IPS DF 6.9 (cell line): ENCODE measurements around the gene CD209.
"Not testable (repeated sequence)": the region's sequence is repeated elsewhere in the genome, so short reads cannot be mapped to it uniquely, and the experiment has no call there.

Source experiments
- DNase-seq: peaks from one replicate; pipeline ENCODE4 v3.0.0-alpha.2; 2013; ENCODE audit warnings: low read depth, low spot score
- H3K27ac ChIP-seq: one replicate; pipeline ENCODE4 v1.5.1; 2013; ENCODE audit warnings: low read length, control low read depth
- H3K27me3 ChIP-seq: 2 replicates; pipeline ENCODE4 v1.6.1; 2013; ENCODE audit warnings: mild to moderate bottlenecking, low read length; ENCODE audit not compliant: control insufficient read depth, insufficient read depth
- H3K36me3 ChIP-seq: 2 replicates; pipeline ENCODE4 v1.6.1; 2013; ENCODE audit warnings: low read length; ENCODE audit not compliant: control insufficient read depth, insufficient read depth
- H3K4me1 ChIP-seq: 2 replicates; pipeline ENCODE4 v1.6.1; 2013; ENCODE audit warnings: low read length; ENCODE audit not compliant: control insufficient read depth, insufficient read depth
- H3K4me3 ChIP-seq: 2 replicates; pipeline ENCODE4 v1.5.1; 2013; ENCODE audit warnings: mild to moderate bottlenecking, low read length
- H3K9me3 ChIP-seq: 2 replicates; pipeline ENCODE4 v1.6.1; 2013; ENCODE audit warnings: low read length, inconsistent platforms; ENCODE audit not compliant: control insufficient read depth, insufficient read depth
- WGBS: extraction: QIAGEN DNeasy Blood & Tissue Kit; methylation state at CpG from one replicate; pipeline ENCODE4 v1.1.7; 2013; ENCODE audit warnings: mixed read lengths, missing lambda C conversion rate; ENCODE audit not compliant: insufficient read length, insufficient coverage; 5-methylcytosine and 5-hydroxymethylcytosine counted together

Gene CD209

GRCh38 chr19:7751157-7751783 is 3.9 kb upstream of the CD209 start:
- Histone ChIP-seq H3K27ac (no peak overlapping the region), H3K9me3 (no peaks in the 10 kb centered on the region), H3K36me3 (no peaks in the 10 kb centered on the region), H3K4me3 (no peak overlapping the region), H3K4me1 (peaks cover 3% of the 10 kb centered on the region; the same call in 1 of the 2 replicates), H3K27me3 (no peaks in the 10 kb centered on the region)
- WGBS: no CpG with 5 or more reads among the region's 12 CpGs
- no peak for DNase-seq

DNA sequence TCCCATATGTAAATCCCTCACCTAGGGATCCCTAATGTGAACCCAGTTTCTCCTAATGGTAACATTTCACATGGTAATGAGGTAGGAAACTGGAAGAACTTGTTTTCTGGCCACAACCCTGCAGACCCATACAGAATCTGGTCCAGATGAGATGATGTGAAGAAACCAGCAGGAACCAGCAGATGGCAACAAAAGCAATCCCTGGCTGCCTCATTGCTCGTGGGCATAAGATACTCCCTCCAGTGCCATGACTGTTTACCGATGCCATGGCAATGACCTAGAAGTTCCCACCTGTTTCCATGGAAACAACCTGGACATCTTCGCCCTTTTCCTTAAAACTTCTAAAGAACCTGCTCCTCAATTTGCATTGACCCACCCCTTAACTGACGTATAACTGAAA is 1.4 kb upstream of the CD209 start:
- Histone ChIP-seq H3K27me3 (no peaks in the 10 kb centered on the region), H3K36me3 (no peaks in the 10 kb centered on the region), H3K27ac (no peak overlapping the region), H3K4me1 (peaks cover 3% of the 10 kb centered on the region; the same call in 1 of the 2 replicates), H3K4me3 (no peak overlapping the region), H3K9me3 (no peaks in the 10 kb centered on the region)
- no CpG with 5 or more reads among the region's 4 CpGs for WGBS
- DNase-seq: peak; percentile 90

DNA sequence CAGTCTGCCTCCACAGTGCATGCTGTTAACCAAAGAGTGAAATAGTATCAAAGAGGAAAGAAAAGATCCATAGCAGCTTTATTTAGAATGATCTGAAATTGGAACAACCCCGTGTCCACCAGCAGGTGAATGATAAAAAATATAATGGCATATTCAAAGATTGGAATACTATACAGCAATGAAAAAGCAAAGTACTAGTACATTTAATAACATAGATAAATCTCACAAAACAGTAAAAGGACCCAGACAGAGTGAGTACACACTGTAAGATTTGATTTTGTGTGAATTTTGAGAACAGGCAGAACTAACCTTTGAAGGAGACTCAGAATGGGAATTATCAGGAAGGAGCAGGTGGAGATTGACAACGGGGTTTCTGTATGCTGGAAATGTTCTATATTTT is 837 bp upstream of the CD209 start:
- peaks cover 3% of the 10 kb centered on the region; the same call in 1 of the 2 replicates for H3K4me1 ChIP-seq
- no peaks in the 10 kb centered on the region for H3K9me3 ChIP-seq
- DNase-seq: no peak
- WGBS: no CpG with 5 or more reads among the region's 2 CpGs
- H3K4me3 ChIP-seq: no peak overlapping the region
- no peaks in the 10 kb centered on the region for H3K36me3 ChIP-seq
- H3K27ac ChIP-seq: no peak overlapping the region
- no peaks in the 10 kb centered on the region for H3K27me3 ChIP-seq

DNA sequence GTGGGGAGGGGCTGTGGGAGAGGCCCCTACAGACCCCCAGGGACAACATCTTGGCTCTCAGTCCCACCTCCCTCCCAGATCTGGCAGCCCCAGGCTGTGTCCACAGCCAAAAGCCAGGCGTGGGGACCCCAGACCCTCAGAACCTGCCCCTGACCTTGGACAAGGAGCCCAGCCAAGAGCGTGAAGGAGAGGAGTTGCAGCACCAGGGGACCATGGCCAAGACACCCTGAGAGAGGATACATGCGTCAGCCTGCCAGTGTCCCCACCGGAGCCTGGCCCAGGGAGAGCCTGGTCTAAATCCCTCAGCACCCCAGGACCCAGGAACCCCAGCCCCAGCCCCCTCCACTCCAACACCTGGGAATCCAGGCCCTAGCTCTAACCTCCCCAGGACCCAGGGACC is 1.0 kb downstream of the CD209 start:
- H3K9me3 ChIP-seq, H3K27ac ChIP-seq, H3K27me3 ChIP-seq, H3K4me1 ChIP-seq, H3K4me3 ChIP-seq, DNase-seq, H3K36me3 ChIP-seq: not testable (repeated sequence)
- no CpG with 5 or more reads among the region's 4 CpGs for WGBS

DNA sequence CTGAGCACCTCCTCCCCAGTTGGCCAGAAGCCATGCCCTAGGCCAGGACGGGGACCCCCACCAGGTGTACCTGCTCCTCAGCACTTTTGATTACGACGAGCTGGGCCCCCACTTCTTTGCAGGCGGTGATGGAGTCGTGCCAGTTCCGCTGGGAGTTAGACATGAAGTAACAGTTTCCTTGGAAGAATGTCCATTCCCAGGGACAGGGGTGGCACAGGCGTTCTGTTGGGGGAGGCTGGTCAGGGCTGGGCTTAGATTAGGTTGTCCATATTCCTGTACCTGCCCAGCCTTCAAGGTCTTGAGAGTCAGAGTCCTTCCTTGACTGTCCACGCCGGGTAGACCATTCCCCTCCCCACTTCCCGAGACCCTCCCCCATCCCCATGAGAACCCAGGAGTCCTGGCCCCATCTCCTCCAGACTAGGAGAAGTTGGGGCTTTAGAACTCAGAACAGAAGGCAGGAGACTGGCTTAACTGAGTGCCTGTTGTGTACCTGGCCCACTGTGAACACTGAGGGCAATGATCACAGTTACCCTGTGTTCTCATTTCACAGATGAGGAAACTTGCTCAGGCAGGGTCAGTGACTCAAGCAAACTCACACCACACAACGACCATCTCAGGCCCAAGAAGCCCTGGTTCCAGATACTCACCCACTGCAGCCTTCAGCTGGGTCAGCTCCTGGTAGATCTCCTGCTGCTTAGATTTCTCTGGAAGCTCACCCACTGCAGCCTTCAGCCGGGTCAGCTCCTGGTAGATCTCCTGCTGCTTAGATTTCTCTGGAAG is 2.3 kb downstream of the CD209 start:
- Histone ChIP-seq H3K9me3 (no peaks in the 10 kb centered on the region), H3K27me3 (no peaks in the 10 kb centered on the region), H3K4me1 (peaks cover 3% of the 10 kb centered on the region; the same call in 1 of the 2 replicates), H3K27ac (no peak overlapping the region), H3K36me3 (no peaks in the 10 kb centered on the region), H3K4me3 (no peak overlapping the region)
- WGBS: no CpG with 5 or more reads among the region's 12 CpGs
- DNase-seq: no peak

DNA sequence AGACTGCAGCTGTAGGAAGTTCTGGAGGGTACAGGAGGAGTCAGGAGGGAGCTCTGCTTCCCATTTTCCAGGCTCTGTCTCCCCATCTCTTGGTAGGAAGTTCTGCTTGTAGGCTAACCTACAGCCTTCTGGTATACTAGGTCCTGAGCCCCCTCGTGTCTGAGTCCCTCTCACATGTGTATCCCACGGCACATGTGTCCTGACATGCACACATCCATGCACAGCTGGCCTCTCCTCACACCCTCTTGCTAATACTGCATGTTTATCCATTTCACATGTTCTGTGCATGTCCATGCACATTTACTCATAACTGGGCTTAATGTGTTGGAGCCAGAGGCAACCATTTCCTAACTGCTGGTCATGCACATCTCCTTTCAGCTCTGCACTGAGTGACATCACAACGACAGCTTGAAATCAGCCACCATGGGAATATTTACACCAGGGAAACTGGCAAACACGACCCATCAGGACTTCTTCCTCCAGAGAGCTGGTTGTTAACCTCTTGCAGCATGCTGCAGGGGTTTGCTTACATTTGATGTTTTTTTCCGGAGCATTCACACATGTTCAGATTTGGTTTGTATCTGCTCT is 3.0 kb downstream of the CD209 start:
- H3K27me3 ChIP-seq: no peaks in the 10 kb centered on the region
- no peak overlapping the region for H3K27ac ChIP-seq
- H3K4me3 ChIP-seq: no peak overlapping the region
- WGBS: no CpG with 5 or more reads among the region's 5 CpGs
- DNase-seq: no peak
- no peaks in the 10 kb centered on the region for H3K36me3 ChIP-seq
- H3K9me3 ChIP-seq: no peaks in the 10 kb centered on the region
- H3K4me1 ChIP-seq: peaks cover 3% of the 10 kb centered on the region; the same call in 1 of the 2 replicates

DNA sequence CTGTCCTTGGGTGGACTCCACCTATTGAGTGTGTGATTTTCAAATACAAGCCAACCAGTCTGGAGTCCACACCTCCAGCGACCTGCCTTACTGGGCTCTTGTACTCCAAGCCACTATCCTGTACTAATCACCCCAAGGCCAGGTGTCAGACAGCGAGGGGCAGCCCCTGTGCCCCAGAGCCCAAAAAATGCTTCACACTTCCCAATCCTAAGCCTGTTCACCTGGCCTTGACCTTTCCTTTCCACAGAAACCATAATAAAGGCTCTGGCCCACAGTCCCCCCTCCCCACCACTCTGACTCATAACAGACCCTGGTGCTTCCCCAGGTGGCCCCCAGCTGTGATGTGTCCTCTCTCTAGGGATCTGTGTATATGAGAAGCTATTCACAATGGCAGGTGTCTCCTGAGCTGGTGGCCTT is 3.9 kb downstream of the CD209 start:
- no peak for DNase-seq
- Histone ChIP-seq H3K27me3 (no peaks in the 10 kb centered on the region), H3K4me3 (no peak overlapping the region), H3K4me1 (peaks cover 3% of the 10 kb centered on the region; the same call in 1 of the 2 replicates), H3K9me3 (no peaks in the 10 kb centered on the region), H3K36me3 (no peaks in the 10 kb centered on the region), H3K27ac (no peak overlapping the region)
- no CpG with 5 or more reads among the region's 2 CpGs for WGBS

DNA sequence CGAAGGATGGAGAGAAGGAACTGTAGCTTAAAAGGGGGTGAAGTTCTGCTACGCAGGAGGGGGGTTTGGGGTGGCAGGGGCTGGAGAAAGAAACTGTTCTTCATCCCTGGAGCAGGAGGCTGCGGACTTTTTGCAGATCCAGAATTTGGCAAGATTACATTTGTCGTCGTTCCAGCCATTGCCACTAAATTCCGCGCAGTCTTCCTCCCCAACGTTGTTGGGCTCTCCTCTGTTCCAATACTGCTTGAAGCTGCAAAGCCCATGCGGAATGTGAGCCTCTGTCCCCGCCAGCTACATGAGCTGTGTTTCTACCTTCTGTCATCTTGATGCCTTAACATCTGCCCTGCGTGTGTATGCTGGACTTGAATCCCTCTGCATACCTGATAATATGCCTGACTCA is 4.3 kb downstream of the CD209 start:
- WGBS: no CpG with 5 or more reads among the region's 11 CpGs
- DNase-seq: no peak
- peaks cover 3% of the 10 kb centered on the region; the same call in 1 of the 2 replicates for H3K4me1 ChIP-seq

GRCh38 chr19:7742575-7742974 is 4.8 kb downstream of the CD209 start:
- no peaks in the 10 kb centered on the region for H3K27me3 ChIP-seq
- no peak overlapping the region for H3K27ac ChIP-seq
- peaks cover 3% of the 10 kb centered on the region; the same call in 1 of the 2 replicates for H3K4me1 ChIP-seq
- no peak for DNase-seq
- H3K9me3 ChIP-seq: no peaks in the 10 kb centered on the region
- no CpG with 5 or more reads among the region's 2 CpGs for WGBS
- H3K4me3 ChIP-seq: no peak overlapping the region
- H3K36me3 ChIP-seq: no peaks in the 10 kb centered on the region

More for the DNA sequence above, 4.3 kb downstream of the CD209 start:
- H3K9me3 ChIP-seq: no peaks in the 10 kb centered on the region
- H3K27ac ChIP-seq: no peak overlapping the region
- H3K27me3 ChIP-seq: no peaks in the 10 kb centered on the region
- H3K4me3 ChIP-seq: no peak overlapping the region
- H3K36me3 ChIP-seq: no peaks in the 10 kb centered on the region

DNA sequence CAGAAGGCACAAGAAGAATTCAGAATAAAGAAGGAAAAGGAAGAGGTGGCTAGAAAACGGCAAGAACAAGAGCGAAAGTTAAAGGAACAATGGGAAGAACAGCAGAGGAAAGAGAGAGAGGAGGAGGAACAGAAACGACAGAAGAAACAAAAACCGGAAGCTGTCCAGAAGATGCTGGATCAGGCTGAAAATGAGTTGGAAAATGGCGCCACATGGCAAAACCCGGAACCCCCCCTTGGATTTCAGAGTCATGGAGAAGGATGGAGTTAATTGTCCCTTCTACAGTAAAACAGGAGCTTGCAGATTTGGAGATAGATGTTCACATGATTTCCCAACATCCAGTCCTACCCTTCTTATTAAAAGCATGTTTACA is 6.7 kb downstream of the CD209 start:
- Histone ChIP-seq H3K27me3 (no peaks in the 10 kb centered on the region), H3K4me1 (no peaks in the 10 kb centered on the region), H3K36me3 (no peaks in the 10 kb centered on the region), H3K4me3 (no peak overlapping the region), H3K9me3 (no peaks in the 10 kb centered on the region), H3K27ac (no peak overlapping the region)
- DNase-seq: no peak
- no CpG with 5 or more reads among the region's 6 CpGs for WGBS
